Activated T-cell treated with anti-CD3 and anti-CD28 coated beads for 48 hours (primary cell): ENCODE results near the gene NDUFV2.
"Not testable (repeated sequence)": the region's sequence is repeated elsewhere in the genome, so short reads cannot be mapped to it uniquely, and the experiment has no call there.

ENCODE experiments used
- DNase-seq: peaks from one replicate; pipeline ENCODE4 v3.0.0-alpha.2; 2020; ENCODE audit warnings: low read depth

NDUFV2 gene

DNA sequence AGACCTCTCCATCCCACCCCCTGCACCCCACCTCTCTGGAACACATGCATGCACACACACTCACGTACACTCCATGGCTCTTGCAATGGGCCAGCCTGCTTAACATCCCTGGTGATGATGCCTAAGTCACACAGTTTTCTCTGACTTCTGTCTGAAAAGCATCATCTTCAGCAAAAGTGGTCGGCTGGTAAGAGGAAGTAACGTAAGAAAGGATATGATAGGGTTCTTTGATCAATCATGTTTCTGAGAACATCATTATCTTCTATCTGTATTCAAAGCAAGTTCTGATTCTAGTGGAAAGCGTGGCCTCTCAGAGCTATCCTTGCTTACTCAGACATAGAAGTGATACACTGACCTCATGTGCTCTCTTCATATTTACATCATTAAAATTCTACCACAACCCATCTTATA lies 11.4 kb upstream of the NDUFV2 start:
- no peak for DNase-seq

DNA sequence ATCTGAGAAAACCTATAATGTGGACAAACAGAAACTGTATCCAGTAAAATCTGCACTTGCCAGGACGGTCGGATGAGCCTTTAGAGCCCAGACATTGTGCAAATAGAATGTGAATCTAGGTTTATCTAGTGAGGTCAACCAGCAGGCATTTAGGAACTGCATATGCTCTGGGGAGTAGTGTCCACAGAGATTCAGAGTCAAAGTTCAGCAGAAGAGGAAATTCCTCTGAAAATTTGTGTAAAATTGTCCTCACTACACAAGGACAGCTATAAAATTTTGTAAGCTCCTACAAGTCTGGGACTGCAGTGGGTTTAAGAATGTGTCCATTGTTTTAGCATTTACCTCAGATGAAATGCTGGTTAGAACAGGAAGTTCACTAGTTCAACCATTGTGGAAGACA lies 9.8 kb upstream of the NDUFV2 start:
- DNase-seq = no peak

GRCh38 chr18:9093109-9093508 lies 9.4 kb upstream of the NDUFV2 start:
- DNase-seq = not testable (repeated sequence)

DNA sequence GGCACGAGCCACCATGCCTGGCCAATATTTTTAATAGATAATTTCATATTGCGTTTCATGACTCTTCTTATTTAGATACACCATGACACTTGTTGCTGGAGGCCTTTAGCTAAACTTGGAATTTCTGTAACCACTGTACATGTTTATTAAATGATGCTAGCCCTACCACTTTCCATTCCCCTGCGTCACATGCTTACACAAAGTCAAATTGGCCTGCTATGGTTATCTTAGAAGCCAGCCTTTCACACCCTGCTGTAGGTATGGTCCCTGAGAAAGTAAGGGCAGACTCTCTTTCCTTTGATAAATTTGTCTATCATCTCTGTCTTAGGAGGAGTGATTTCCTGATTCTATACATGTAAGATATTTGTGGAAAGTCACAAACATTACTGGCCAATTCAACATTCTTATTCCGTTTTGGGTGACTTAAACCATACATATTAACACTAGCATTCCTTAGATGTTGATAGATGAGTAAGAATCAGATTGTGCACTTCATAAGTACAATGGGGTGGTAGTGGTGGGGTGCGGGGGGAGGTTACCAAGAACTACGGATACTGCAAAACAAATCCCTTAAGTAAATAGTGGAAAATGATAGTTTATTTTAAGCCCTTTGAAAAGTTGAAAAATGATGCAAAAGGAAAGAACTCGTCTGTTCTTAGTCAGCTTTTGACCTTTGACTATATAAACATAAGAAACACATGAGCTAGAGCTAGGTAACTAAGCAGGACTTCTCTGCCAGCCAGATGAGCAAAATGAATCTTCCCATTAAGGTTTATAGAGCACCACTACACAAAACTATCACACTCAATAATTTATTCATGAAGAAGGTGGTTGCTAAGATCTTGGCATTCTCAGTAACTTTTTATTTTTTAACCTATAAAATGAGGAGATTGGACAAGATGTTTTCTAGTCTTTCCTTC lies 7.9 kb upstream of the NDUFV2 start:
- peak; percentile 58 for DNase-seq

GRCh38 chr18:9095297-9096006 lies 7.0 kb upstream of the NDUFV2 start:
- peak; percentile 54 for DNase-seq

GRCh38 chr18:9096007-9096371 lies 6.5 kb upstream of the NDUFV2 start:
- no peak for DNase-seq

GRCh38 chr18:9096685-9097084 lies 5.8 kb upstream of the NDUFV2 start:
- no peak for DNase-seq

- DNase-seq = no peak
Observed at GRCh38 chr18:9097349-9097748, 5.2 kb upstream of the NDUFV2 start.

GRCh38 chr18:9100796-9101195 lies 1.7 kb upstream of the NDUFV2 start:
- no peak for DNase-seq

GRCh38 chr18:9101730-9102507 lies 580 bp upstream of the NDUFV2 start:
- no peak for DNase-seq

- no peak for DNase-seq
Observed at GRCh38 chr18:9103376-9103873, 926 bp downstream of the NDUFV2 start.

GRCh38 chr18:9104244-9104901 lies 1.9 kb downstream of the NDUFV2 start:
- no peak for DNase-seq

DNA sequence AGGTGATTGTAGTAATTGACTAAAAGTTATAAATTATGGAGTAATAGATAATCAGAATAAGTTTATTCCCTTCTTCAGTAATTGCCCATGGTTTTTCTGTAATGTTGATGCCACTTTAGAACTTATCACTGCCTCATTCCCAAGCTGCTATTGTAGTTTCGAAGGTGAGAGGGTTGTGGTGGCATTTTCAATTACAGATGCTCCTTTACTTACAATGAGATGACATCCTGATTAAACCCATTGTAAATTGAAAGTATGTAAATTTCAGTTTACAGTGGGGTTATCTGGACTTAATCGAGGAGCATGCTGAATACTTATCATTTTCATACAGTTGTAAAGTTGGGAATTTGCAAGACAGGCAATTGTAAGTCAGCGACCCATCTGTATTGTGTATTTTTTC lies 2.9 kb downstream of the NDUFV2 start:
- no peak for DNase-seq

DNA sequence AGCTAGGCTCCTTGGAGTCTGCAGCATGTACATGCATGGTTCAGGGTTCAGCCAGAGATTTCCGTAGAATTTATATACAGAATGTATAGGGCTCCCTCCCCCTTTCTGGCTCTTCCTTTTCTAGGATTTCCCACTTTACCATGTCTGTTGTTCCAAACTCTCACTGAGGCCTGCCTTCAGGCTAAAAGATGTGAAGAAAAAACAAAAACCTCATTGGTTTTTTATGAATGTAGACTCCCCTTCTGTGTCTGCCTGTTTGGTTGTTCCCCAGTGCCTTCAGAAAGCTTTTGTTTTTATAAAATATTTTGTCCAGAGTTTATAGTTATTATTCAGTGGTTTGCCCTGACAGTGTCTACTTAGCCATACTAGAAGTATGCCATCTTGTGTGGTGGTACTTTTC lies 3.6 kb downstream of the NDUFV2 start:
- no peak for DNase-seq

DNA sequence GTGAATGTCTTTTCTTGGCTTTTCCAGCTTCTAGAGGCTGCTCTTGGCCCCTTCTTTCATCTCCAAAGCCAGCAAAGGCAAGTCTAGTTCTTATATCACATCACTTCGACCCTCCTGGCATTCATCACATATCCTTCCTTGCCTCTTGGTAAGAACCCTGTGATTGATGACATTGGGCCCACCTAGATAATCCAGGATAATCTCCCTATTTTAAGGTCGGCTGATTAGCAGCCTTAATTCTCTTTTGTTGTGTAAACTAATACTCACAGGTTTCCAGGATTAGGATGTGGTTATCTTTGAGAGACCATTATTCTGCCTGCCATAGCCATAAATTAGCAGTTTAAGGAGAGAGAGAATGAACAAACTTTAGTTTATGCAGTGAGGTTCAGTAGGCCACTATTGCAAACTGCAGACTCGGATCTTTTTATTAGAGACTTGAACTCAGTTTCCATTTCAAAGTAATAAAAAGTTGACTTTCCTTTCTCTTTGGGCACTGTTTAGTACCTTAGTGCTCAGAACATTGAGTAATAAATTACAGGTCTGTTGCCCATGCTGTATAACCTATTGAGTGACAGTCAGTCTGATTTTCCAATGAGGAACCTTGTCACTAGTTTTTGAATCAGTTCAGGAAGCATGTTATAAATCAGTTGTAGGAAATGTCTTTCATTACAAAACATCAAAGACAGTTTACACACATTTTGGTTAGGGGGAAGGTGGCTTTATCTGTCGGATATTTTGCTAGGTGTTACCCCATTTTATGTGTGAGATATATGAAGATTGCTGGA lies 4.5 kb downstream of the NDUFV2 start:
- no peak for DNase-seq

GRCh38 chr18:9108911-9109310 lies 6.4 kb downstream of the NDUFV2 start:
- no peak for DNase-seq

- no peak for DNase-seq
Observed at GRCh38 chr18:9109523-9109922, 7.0 kb downstream of the NDUFV2 start.

DNA sequence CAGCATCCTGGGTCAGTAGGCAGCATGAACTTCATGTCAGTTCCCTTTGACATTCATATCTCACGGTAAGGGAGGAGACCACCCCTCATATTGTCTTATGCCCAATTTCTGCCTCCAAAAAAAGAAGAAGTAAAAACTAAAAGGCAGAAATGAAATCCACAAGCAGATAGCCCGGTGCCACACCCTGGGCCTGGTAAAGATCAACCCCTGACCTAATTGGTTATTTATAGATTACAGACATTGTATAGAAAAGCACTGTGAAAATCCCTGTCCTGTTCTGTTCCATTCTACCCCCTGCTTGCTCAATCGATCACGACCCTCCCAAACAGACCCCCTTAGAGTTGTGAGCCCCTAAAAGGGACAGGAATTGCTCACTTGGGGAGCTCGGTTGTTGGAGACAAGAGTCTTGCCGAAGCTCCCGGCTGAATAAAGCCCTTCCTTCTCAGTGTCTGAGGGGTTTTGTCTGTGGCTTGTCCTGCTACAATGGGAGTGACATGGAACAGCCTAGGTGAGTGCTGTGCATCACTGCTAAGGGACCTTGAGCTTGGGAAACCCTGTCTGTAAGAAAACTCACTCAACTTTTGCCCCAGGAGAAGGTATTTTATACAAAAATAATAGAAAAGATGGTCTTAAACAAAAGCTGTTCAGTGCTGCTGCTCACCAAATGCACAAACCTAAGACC lies 11.1 kb downstream of the NDUFV2 start:
- no peak for DNase-seq

DNA sequence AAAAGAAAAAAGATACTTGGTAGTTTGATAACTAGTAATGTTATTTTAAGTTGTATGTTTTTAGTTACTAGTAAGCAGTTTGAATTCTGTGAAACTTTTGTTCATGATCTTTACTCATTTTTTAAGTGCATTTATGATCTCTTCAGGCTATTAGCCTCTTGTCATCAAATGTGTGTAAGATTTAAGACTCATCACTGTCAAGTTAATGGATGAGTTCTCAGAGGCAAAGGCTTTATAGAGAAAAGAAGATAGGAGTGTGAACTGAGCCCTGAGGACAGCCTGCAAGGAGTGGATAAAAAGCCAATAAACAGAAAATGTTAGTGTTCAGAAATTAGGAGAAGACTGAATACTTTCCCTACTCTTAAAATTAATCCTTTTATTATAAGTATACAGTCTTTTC lies 13.5 kb downstream of the NDUFV2 start:
- no peak for DNase-seq
